ENCODE measurements around the gene MGP. TPM values are rescaled to one million over a fixed set of nuclear protein-coding genes. Genes with fewer than 3 reads are reported as not detected.

MGP gene
- total and polyA plus RNA-seq, 2 experiments from 2014 or later = 0.60 TPM; not detected in 1

GRCh38 chr12:14931359-14931758 is 45.7 kb upstream of the MGP start:
- Mint-ChIP-seq H3K4me3 (no peak overlapping the region), H3K27me3 (ENCODE audit: insufficient read depth, low read depth, poor library complexity) (peaks cover 6% of the 10 kb centered on the region), H3K9me3 (no peaks in the 10 kb centered on the region), H3K4me1 (peaks cover 18% of the 10 kb centered on the region; the same call in 2 of the 3 replicates), H3K27ac (no peak overlapping the region), H3K36me3 (ENCODE audit: low read depth) (no peaks in the 10 kb centered on the region)
- no peak overlapping the region for H2AFZ ChIP-seq
- no peaks in the 10 kb centered on the region for H4K20me1 ChIP-seq (replicated peaks; ENCODE audit: insufficient read depth)
- H3K4me1 ChIP-seq (ENCODE audit: insufficient read depth) = peaks cover 9% of the 10 kb centered on the region; the same call in 1 of the 2 replicates
- no peaks in the 10 kb centered on the region for H3K9me2 ChIP-seq (ENCODE audit: insufficient read depth)
- no peaks in the 10 kb centered on the region for H3K79me2 ChIP-seq (replicated peaks; ENCODE audit: insufficient read depth)
- H3K27ac ChIP-seq (ENCODE audit: low read depth) = no peak overlapping the region
- no peak overlapping the region for H3K4me3 ChIP-seq
- H3K27me3 ChIP-seq (ENCODE audit: insufficient read depth) = no peaks in the 10 kb centered on the region
- no peaks in the 10 kb centered on the region for H3F3A ChIP-seq (replicated peaks; ENCODE audit: low read depth)
- DNase-seq (ENCODE audit: low spot score) = no peak
- H3K36me3 ChIP-seq (ENCODE audit: insufficient read depth) = no peaks in the 10 kb centered on the region
- ATAC-seq = no peak
- TF ChIP-seq EZH2 (IDR thresholded peaks at IDR 0.05; ENCODE audit: low read depth, unreplicated experiment) (no peak), EZH2phosphoT487 (IDR thresholded peaks at IDR 0.05; ENCODE audit: unreplicated experiment) (no peak), CREB1 (CRISPR knock-in tag; IDR thresholded peaks at IDR 0.05; ENCODE audit: low read depth) (no peak), ZNF114 (CRISPR knock-in tag; IDR thresholded peaks at IDR 0.05) (no peak), JUNB (IDR thresholded peaks at IDR 0.05; ENCODE audit: unreplicated experiment) (no peak), STAT1 (IDR thresholded peaks at IDR 0.05; ENCODE audit: unreplicated experiment) (no peak), POLR2AphosphoS5 (IDR thresholded peaks at IDR 0.05; ENCODE audit: low read depth) (no peak), NANOG (IDR thresholded peaks at IDR 0.05; ENCODE audit: borderline replicate concordance) (no peak), CTCF (conservative IDR thresholded peaks at IDR 0.05; ENCODE audit: low read depth in 2 of 2) (no peak), ZNF331 (CRISPR knock-in tag; IDR thresholded peaks at IDR 0.05; ENCODE audit: low read depth) (no peak), REST (IDR thresholded peaks at IDR 0.05; ENCODE audit: unreplicated experiment) (no peak)
- TF ChIP-seq, protein P1, sequence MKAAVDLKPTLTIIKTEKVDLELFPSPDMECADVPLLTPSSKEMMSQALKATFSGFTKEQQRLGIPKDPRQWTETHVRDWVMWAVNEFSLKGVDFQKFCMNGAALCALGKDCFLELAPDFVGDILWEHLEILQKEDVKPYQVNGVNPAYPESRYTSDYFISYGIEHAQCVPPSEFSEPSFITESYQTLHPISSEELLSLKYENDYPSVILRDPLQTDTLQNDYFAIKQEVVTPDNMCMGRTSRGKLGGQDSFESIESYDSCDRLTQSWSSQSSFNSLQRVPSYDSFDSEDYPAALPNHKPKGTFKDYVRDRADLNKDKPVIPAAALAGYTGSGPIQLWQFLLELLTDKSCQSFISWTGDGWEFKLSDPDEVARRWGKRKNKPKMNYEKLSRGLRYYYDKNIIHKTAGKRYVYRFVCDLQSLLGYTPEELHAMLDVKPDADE (IDR thresholded peaks at IDR 0.05) = no peak
- TF ChIP-seq, protein P2, sequence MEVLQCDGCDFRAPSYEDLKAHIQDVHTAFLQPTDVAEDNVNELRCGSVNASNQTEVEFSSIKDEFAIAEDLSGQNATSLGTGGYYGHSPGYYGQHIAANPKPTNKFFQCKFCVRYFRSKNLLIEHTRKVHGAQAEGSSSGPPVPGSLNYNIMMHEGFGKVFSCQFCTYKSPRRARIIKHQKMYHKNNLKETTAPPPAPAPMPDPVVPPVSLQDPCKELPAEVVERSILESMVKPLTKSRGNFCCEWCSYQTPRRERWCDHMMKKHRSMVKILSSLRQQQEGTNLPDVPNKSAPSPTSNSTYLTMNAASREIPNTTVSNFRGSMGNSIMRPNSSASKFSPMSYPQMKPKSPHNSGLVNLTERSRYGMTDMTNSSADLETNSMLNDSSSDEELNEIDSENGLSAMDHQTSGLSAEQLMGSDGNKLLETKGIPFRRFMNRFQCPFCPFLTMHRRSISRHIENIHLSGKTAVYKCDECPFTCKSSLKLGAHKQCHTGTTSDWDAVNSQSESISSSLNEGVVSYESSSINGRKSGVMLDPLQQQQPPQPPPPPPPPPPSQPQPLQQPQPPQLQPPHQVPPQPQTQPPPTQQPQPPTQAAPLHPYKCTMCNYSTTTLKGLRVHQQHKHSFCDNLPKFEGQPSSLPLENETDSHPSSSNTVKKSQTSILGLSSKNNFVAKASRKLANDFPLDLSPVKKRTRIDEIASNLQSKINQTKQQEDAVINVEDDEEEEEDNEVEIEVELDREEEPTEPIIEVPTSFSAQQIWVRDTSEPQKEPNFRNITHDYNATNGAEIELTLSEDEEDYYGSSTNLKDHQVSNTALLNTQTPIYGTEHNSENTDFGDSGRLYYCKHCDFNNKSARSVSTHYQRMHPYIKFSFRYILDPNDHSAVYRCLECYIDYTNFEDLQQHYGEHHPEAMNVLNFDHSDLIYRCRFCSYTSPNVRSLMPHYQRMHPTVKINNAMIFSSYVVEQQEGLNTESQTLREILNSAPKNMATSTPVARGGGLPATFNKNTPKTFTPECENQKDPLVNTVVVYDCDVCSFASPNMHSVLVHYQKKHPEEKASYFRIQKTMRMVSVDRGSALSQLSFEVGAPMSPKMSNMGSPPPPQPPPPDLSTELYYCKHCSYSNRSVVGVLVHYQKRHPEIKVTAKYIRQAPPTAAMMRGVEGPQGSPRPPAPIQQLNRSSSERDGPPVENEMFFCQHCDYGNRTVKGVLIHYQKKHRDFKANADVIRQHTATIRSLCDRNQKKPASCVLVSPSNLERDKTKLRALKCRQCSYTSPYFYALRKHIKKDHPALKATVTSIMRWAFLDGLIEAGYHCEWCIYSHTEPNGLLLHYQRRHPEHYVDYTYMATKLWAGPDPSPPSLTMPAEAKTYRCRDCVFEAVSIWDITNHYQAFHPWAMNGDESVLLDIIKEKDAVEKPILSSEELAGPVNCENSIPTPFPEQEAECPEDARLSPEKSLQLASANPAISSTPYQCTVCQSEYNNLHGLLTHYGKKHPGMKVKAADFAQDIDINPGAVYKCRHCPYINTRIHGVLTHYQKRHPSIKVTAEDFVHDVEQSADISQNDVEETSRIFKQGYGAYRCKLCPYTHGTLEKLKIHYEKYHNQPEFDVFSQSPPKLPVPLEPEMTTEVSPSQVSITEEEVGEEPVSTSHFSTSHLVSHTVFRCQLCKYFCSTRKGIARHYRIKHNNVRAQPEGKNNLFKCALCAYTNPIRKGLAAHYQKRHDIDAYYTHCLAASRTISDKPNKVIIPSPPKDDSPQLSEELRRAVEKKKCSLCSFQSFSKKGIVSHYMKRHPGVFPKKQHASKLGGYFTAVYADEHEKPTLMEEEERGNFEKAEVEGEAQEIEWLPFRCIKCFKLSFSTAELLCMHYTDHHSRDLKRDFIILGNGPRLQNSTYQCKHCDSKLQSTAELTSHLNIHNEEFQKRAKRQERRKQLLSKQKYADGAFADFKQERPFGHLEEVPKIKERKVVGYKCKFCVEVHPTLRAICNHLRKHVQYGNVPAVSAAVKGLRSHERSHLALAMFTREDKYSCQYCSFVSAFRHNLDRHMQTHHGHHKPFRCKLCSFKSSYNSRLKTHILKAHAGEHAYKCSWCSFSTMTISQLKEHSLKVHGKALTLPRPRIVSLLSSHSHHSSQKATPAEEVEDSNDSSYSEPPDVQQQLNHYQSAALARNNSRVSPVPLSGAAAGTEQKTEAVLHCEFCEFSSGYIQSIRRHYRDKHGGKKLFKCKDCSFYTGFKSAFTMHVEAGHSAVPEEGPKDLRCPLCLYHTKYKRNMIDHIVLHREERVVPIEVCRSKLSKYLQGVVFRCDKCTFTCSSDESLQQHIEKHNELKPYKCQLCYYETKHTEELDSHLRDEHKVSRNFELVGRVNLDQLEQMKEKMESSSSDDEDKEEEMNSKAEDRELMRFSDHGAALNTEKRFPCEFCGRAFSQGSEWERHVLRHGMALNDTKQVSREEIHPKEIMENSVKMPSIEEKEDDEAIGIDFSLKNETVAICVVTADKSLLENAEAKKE (CRISPR knock-in tag; IDR thresholded peaks at IDR 0.05) = no peak
- no peak overlapping the region for H3K4me2 ChIP-seq

All from GM23338 (cell line).